BJ (cell line): ENCODE data around the gene SRSF2. TPM values are rescaled to one million over a fixed set of nuclear protein-coding genes. Genes with fewer than 3 reads are reported as not detected.
"Not testable (repeated sequence)": the region's sequence is repeated elsewhere in the genome, so short reads cannot be mapped to it uniquely, and the experiment has no call there.

Experiments
- CTCF ChIA-PET: fragments of 350-600 bp; formaldehyde crosslinking; extraction: SDS; loops from one replicate; lab custom pipeline; 2021; ENCODE audit warnings: antibody characterized with exemption, inconsistent platforms; lab: Yijun Ruan, JAX
- POLR2A ChIA-PET: fragments of 300-600 bp; sonication (Branson Sonifier 250); formaldehyde crosslinking; extraction: SDS; loops from one replicate; lab custom pipeline; 2021; ENCODE audit warnings: antibody characterized with exemption; lab: Charles Lee
- DNase-seq: peaks from one replicate; pipeline ENCODE4 v3.0.0-alpha.2; 2011; ENCODE audit warnings: low read depth
- H3K27me3 ChIP-seq: 2 replicates; pipeline ENCODE4 v1.6.0; 2011; ENCODE audit warnings: low read length; ENCODE audit not compliant: control insufficient read depth, insufficient read depth
- H3K36me3 ChIP-seq: 2 replicates; pipeline ENCODE4 v1.5.1; 2011; ENCODE audit warnings: low read length; ENCODE audit not compliant: control insufficient read depth, insufficient read depth
- H3K4me3 ChIP-seq: 2 replicates; pipeline ENCODE4 v1.5.1; 2011; ENCODE audit warnings: low read depth, mild to moderate bottlenecking, control low read depth, low read length
- CTCF ChIP-seq: IDR thresholded peaks from 2 replicates; pipeline ENCODE4 v1.5.1; 2011; ENCODE audit warnings: low read depth, mild to moderate bottlenecking, control low read depth, inconsistent platforms, low read length, moderate library complexity; ENCODE audit not compliant: insufficient read depth
- polyA plus RNA-seq: library from polyadenylated mRNA; depleted of rRNA; stranded (reverse); fragments of >200 nt; gene quantifications from 2 replicates; pipeline ENCODE4 v1.2.3, GENCODE V29; 2011

SRSF2 gene
- polyA plus RNA-seq, 1 experiment: 110 TPM

GRCh38 chr17:76700270-76700616, 36.9 kb downstream of the SRSF2 start:
- TF ChIP-seq CTCF: no peak
- Histone ChIP-seq H3K4me3 (no peak overlapping the region; the same call in 1 of the 2 replicates), H3K27me3 (no peaks in the 10 kb centered on the region), H3K36me3 (peaks cover 6% of the 10 kb centered on the region)
- no peak for DNase-seq
- ChIA-PET CTCF (no interaction called here), POLR2A (no interaction called here)

- POLR2A ChIA-PET: not testable (repeated sequence)
Observed at GRCh38 chr17:76698466-76698977, 38.6 kb downstream of the SRSF2 start.

GRCh38 chr17:76697702-76698465, 39.2 kb downstream of the SRSF2 start:
- DNase-seq: no peak
- Histone ChIP-seq H3K4me3 (no peak overlapping the region), H3K36me3 (peaks cover 6% of the 10 kb centered on the region), H3K27me3 (no peaks in the 10 kb centered on the region)
- TF ChIP-seq CTCF: no peak
- CTCF ChIA-PET: interaction anchor here (0.7 to 1.9 kb wide), 5 partner anchors 9 to 20 kb away, joined by 3 to 11 read pairs (median 5); no protein-coding TSS in a partner anchor
- POLR2A ChIA-PET: no interaction called here

More at GRCh38 chr17:76698466-76698977, 38.6 kb downstream of the SRSF2 start:
- CTCF ChIA-PET: interaction anchor here (1.9 kb wide), 1 partner anchor 17 kb away, joined by 11 read pairs; no protein-coding TSS in a partner anchor
- not testable (repeated sequence) for H3K27me3 ChIP-seq, H3K36me3 ChIP-seq, H3K4me3 ChIP-seq, DNase-seq

- ChIA-PET POLR2A (no interaction called here), CTCF (interaction anchor here (0.7 to 1.9 kb wide), 5 partner anchors 8 to 21 kb away, joined by 3 to 11 read pairs (median 5); no protein-coding TSS in a partner anchor)
- no peak for TF ChIP-seq CTCF
- no peak for DNase-seq
- H3K36me3 ChIP-seq: peaks cover 6% of the 10 kb centered on the region
- H3K27me3 ChIP-seq: no peaks in the 10 kb centered on the region
- H3K4me3 ChIP-seq: no peak overlapping the region
Observed at GRCh38 chr17:76696763-76697701, 40.1 kb downstream of the SRSF2 start.

GRCh38 chr17:76695059-76695831, 41.9 kb downstream of the SRSF2 start:
- TF ChIP-seq CTCF: no peak
- Histone ChIP-seq H3K27me3 (no peaks in the 10 kb centered on the region), H3K4me3 (no peak overlapping the region), H3K36me3 (peaks cover 6% of the 10 kb centered on the region)
- ChIA-PET CTCF (no interaction called here), POLR2A (no interaction called here)
- DNase-seq: no peak
